Embryonic facial prominence (tissue), 1 donor: ENCODE data around the gene WDR17.

ENCODE experiments used
- DNase-seq: peaks from one replicate; pipeline ENCODE4 v3.0.0-alpha.2; 2016; ENCODE audit errors: extremely low spot score

WDR17 gene

DNA sequence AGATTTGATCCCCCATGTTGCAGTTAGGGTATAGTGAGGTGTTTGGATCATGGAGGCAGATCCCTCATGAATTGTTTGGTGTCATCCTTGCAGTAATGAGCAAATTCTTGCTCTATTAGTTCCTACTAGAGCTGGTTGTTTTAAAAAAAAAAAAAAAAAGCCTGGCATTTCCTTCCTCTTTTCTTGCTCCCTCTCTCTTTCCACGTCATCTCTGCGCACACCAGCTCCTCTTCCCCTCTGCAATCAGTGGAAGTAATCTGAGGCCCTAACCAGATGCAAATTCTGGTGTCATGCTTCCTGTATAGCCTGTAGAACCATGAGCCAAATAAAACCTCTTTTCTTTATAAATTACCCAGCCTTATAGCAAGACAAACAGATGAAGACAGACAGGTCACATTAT, 24.5 kb downstream of the WDR17 start:
- DNase-seq, result no peak

DNA sequence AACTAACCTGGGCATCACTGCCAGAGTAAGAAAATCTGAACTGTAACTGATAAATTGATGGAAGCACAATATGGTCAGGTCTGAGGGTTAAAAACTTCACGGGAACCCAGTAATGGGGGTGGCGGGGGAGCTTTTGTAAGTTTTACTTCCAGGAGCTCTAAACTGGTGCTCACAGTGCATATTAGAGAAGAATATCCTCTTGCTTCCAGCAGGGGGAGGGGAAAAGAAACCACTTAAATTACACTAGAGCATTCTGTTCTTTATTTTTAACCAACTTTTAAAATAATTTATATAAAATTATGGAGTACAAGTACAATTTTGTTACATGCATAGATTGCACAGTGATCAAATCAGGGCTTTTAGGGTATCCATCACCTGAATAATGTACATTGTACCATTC, 33.7 kb downstream of the WDR17 start:
- DNase-seq, result no peak

- DNase-seq, result no peak
Observed at GRCh38 chr4:176102414-176103063, 36.9 kb downstream of the WDR17 start.

DNA sequence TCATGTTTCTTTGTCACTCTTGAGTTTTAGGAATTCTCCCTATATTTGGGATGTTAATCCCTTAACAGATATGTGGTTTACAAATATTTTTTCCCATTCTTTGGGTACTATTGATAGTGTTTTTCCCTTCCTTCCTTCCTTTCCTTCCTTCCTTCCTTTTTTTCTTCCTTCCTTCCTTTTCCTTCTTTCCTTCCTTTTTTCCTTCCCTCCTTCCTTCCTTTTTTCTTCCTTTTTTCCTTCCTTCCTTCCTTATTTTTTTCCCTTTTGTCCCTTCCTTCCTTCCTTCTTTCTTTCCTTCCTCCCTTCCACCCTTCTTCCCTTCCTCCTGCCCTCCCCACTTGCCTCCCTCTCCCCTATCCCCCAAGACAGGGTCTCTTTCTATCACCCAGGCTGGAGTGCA, 42.1 kb downstream of the WDR17 start:
- no peak for DNase-seq

GRCh38 chr4:176123710-176124407, 58.2 kb downstream of the WDR17 start:
- no peak for DNase-seq

DNA sequence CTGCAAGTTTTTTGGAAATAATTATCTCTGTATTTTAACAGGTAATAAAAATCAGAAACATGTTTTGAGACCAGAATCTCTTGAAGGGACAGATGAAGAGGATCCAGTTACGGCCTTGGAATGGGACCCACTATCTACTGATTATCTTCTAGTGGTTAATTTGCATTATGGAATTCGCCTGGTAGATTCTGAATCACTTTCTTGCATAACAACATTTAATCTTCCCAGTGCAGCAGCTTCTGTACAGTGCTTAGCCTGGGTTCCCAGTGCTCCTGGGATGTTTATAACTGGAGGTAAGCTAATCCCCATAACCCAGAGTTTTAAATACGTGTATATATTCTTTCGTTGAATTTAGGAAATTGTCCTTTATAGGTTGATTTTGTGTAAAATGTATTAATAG, 59.4 kb downstream of the WDR17 start:
- DNase-seq, result no peak

GRCh38 chr4:176134670-176135069, 69.0 kb downstream of the WDR17 start:
- DNase-seq, result no peak

- no peak for DNase-seq
Observed at GRCh38 chr4:176137631-176138030, 72.0 kb downstream of the WDR17 start.

- DNase-seq, result no peak
Observed at GRCh38 chr4:176139518-176139917, 73.9 kb downstream of the WDR17 start.

DNA sequence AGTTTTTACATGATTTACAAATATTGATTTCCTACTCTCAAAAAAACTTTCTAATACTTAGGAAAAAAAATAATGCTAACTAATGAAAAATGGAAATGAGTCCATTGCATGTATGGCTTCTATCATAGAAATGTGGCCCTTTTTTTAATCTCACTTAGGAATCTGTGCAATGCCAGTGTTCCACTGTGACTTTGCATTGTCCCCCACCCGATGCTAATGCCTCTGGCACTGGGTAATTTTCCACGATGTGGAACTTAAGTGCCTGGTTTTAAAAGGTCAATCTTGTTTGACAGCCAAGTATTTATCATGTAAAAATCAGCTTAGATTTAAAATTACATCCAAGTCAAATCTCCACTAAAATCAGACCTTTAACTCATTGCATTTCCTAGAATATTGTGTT, 76.6 kb downstream of the WDR17 start:
- no peak for DNase-seq

DNA sequence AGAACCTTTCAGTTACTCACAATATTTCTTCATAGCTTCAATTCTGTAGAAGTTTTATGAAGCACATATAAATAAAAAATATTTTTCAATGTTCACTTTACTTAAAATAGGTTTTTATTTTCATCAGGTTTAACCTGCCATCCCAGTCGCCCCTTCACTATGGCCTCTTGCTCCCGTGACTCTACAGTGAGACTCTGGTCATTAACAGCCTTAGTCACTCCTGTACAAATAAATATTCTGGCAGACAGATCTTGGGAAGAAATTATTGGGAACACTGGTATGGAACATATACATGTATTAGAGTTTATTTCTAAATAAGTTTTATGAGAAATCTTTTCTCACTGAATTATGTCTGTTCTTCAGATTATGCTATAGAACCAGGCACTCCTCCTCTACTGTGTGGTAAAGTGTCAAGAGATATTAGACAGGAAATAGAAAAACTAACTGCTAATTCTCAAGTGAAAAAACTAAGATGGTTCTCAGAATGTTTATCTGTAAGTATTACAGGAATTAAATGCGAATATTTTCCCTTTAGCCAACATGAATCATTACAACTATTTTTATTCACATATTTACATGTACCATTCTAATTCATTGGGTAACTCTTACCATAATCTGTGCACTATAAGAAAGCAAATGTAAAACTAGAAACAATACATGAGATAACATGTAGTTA, 84.2 kb downstream of the WDR17 start:
- no peak for DNase-seq

- no peak for DNase-seq
Observed at GRCh38 chr4:176150356-176150682, 84.7 kb downstream of the WDR17 start.

- DNase-seq, result no peak
Observed at GRCh38 chr4:176150704-176151103, 85.1 kb downstream of the WDR17 start.

DNA sequence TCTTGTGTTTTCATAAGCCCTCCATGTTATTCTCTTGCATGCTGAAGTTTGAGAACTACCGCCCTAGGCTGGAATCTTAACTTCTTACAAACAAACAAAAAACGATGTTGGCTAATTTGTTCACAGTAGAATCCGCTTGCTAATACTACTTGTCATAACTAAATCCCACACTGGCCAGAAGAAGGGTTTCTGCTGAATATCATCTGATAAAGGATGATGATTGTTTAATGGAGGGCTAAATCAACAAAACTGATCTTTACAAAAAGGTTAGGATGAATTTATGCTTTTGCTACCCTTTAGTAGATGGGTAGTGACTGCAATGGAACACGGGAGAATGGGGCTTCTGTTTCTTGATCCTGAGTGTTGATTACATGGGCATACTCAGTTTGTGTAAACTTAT, 87.5 kb downstream of the WDR17 start:
- DNase-seq, result no peak

DNA sequence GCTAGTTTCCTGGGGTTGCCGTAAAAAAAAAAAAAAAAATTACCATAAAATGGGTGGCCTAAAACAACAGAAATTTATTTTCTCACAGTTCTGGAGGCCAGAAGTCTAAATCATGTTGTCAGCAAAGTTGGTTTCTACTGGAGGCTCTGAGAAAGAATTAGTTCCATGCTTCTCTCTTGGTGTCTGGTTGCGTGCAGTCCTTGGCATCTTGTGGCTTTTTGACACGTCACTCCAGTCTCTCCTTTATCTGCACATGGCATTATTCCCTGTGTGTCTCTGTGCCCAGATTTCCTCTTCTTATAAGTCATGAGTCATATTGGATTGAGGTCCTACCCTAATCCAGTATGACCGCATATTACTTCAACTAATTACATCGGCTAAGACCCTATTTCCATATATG, 91.0 kb downstream of the WDR17 start:
- no peak for DNase-seq

GRCh38 chr4:176163041-176163440, 97.4 kb downstream of the WDR17 start:
- no peak for DNase-seq

- DNase-seq, result no peak
Observed at GRCh38 chr4:176185051-176185450, 119.4 kb downstream of the WDR17 start.

- no peak for DNase-seq
Observed at GRCh38 chr4:176186067-176186466, 120.4 kb downstream of the WDR17 start.

GRCh38 chr4:176186671-176187395, 121.2 kb downstream of the WDR17 start:
- DNase-seq, result no peak

DNA sequence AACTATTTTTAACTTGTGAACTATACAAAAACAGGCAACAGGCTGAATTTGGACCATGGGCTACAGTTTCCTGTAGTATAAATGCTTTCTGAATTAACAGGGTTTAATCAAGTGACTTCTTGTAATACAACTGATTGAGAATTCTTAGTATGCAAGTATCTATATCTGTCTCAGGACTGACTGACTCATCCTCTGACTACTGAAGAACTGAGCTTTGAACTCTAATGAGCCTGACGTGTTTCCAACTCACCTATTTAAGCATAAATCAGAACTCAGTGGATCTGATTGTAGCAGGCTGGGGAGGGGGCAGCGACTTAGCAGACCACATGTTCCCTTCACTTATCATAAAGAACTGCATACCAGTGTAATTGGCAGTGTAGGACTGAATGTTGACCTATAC, 122.0 kb downstream of the WDR17 start:
- DNase-seq, result no peak

DNA sequence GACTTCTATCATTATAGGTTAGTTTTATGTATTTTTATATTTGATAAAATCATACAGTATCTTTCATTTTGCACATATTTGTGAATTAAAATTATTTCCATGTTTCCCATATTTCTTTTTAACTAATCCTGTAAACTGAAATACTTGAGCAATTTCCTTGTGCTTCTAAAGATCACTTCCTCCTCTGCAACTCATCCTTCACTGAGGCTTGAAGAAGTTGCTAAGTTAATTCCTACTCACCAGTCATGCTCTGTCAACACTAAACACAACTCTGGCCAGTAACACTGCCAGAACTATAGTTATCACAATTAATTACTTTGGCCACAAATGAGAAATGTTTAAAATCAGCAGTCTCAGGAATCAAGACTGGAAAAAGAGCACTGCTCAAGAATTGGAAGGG, 123.0 kb downstream of the WDR17 start:
- no peak for DNase-seq

GRCh38 chr4:176189891-176190795, 124.5 kb downstream of the WDR17 start:
- DNase-seq, result no peak
